GM19468 (cell line): ENCODE results near the gene PRXL2B.
A peak's percentile ranks its signal among the peaks of the same experiment; 100 is the strongest.
"Not testable (repeated sequence)": the region's sequence is repeated elsewhere in the genome, so short reads cannot be mapped to it uniquely, and the experiment has no call there.

Experiments
- ATAC-seq: cut with Tn5 transposase; IDR thresholded peaks from one replicate; pipeline ENCODE4 v1.9.1; 2021; ENCODE audit warnings: mild to moderate bottlenecking, moderate library complexity, moderate number of reproducible peaks; ENCODE audit not compliant: unreplicated experiment; ENCODE audit errors: extremely low read depth

The PRXL2B gene

DNA sequence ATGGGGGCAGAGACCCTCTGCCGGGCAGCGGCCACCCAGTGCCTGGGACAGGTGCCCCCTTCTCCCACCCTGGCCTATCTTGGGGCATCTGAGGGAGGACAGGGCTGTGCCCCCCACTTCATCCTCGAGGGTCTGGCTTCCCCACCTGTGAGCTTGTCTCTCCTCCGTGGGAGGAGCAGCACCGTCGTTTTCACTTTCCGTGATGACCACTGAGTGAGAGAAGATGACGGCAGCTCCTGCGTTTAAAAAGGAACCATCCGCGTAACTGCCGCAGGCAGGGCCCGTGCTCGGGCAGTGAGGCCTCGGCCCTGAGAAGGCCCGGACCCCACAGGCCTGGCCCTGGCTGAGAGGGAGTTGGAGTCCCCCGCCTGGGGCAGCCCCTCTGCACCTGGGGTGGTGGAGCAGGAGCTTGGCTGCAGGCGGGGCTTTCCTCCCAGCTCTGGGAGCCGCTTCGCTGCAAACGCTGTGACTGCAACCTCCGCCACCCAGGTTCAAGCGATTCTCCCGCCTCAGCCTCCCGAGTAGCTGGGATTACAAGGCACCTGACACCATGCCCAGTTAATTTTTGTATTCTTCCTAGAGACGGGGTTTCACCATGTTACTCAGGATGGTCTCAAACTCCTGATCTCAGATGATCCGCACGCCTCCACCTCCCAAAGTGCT, 37.1 kb upstream of the PRXL2B start:
- not testable (repeated sequence) for ATAC-seq

DNA sequence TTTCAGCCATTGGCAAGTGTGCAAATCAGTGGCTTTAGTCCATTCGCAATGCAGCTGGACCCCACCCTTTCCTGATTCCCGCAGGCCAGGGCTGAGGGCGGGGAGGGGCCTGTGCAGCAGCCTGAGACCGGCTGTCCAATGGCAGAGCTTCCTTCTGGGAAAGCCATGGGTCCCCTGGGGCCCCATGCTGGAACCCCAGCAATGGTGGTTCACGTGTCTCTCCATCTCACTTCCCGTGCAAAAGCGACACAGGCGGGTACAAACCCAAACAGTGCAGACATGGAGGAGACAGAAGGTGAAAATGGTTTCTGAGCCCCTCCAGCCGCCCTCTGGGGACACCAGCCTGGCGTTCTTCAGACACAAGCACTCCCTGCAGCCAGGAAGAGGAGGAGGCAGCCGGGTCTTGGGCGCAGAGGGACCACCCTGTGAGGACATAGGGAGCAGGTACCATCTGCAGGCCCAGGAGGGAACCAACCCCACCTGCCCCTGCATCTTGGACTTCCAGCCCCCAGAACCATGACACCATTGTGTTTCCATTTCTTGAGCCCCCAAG, 36.2 kb upstream of the PRXL2B start:
- ATAC-seq = not testable (repeated sequence)

DNA sequence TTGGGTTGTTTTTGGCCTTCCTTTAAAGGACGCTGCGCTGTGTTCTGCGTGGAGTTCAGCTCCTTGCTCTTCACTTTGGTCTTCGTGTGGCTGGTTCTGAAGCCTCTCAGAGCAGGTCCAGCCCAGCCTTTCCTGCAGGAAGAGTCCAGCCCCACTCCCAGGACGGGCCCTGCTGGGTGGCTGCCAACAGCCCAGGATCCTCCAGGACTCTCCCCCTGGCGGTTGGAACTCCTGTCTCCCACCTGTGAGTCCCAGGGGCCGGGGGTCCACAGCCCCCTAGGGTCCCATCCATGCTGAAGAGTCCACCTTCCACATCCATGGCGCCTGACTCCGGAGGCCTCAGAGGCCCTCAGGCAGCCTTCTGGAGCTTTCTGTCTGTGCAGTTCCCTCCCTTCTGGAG, 35.0 kb upstream of the PRXL2B start:
- ATAC-seq = not testable (repeated sequence)

DNA sequence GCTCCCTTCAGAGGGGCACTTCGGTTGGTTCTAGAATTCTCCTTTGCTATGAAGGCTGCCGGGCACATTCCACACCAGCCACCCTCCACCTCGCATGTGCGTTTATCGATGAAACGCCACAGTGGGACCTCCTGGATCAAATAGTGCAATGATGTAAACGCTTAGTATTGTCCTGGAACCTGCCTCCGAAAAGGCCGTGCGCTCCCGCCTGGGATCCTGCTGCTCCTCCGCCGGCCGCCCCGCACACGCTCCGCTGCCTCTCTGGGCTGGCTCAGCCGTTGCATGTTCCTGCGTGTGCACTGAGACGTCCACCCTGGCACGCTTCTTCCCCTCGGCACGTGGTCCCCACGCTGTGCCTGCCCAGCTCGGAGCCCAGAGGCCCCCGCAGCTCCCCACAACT, 34.4 kb upstream of the PRXL2B start:
- no peak for ATAC-seq

DNA sequence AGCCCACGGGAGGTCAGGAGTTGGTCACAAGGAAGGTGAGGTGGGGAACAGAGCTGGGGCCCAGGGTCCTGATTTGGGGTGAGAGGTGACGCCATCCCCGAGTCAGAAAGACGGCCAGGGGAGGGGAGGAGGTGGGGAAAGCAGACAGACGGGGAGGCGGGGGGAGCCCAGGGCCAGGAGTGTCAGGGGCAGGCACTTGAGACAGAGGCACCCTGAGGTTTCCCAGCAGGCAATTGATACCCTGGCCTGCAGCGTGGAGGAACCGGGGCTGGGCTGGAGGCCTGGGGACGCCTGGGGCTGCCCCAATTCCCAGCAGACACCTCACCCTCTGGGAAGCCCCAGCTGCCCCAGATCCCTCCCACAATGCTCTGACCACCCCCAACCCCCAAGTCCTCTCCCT, 33.5 kb upstream of the PRXL2B start:
- ATAC-seq = not testable (repeated sequence)

DNA sequence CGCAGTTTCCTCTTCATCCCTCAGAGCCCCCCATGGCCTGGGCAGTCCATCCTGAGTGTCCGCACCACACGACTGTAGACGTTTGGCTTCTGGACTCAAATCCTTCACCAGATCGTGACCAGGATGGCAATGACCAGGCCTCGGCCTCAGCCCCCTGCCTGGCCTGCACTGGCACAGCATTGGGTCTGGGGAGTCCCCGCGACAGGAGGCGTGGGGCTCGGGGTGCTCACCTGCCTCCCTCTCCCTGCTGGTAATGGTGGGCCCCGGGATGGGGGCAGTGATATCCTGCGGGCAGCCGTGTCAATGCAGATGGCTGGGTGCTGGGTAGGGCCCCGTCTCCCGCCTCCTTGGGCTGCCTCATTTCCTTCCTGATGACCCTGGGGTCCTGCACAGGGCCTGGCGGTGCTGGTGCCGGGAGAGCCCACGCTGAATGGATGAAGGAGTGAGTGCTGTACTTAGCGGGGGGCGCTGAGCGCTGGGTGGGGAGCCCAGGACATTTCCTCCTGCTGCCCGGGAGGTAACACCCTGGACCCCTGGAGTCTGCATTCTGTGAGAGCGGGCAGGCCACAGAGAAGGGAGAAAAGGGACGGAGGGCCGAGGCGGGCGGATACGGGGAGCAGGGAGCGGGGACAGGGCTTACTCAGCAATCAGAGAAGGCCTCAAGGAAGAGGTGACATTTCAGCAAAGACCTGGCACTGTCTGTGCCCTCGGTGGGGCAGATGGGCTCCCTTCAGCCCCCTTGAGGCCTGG, 32.5 kb upstream of the PRXL2B start:
- no peak for ATAC-seq

DNA sequence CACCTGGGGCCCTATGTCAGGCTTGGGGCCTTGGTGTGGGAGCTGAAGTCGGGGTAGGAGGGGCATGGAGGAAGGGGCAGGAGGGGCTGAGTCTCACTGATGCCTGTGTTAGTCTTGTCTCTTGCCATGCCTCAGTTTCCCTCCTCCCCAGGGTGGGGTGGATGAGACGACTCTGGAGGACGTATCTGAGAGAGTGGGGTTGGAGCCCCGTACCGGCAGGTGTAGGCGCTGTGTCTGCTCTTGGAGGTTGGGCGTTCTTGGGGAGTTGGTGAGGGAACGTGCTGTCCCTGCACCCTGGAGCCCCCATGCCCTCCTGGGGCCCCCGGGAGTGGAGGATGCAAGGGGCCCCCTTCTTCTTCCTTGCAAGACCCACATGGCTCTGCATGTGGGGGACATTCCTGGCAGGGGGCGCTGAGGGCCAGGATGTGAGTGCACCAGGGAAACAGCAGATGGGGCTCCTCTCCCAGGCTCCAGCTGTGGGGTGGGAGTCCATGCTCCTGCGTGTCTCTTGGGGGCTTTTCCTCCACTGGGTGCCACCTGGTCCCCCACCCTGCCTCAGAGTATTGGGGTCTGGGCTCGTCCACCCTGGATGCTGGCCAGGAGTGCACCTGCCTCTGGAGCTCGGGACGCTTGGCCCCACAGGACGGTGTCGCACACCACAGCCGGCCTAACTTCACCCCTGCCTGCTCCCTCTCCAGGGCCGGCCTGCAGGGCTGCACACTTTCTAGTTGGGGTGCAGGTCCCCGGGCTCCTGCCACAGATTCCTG, 31.8 kb upstream of the PRXL2B start:
- ATAC-seq = no peak

DNA sequence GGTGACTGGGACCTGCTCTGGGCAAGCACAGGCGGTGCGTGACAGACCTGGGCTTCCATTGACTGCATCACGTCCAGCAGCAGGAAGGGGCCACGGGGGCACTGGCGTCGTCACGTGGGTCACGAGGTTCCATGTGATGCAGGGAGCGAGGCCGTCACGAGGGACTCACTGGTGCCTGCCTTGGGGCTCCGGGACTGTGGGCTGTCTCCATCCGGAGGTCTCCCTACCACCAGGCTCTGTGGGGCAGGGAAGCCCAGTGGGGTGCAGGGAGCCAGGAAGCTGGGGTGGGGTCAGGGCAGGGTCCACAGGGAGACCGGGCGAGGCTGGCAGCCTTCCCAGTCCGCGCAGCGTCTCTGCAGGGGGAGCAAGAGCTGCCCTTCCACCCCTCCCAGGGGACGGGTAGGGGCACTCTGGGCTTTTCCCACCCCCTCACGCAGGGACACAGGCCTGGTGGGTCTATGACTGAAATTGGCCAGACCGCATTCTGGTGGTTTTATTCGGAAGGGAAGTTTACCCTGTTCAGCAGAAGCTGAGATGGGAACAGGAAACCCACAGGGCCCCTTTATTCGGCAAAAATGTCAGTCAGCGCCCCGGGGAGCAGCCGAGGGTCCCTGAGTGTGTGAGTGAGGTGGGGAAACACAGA, 30.8 kb upstream of the PRXL2B start:
- no peak for ATAC-seq

DNA sequence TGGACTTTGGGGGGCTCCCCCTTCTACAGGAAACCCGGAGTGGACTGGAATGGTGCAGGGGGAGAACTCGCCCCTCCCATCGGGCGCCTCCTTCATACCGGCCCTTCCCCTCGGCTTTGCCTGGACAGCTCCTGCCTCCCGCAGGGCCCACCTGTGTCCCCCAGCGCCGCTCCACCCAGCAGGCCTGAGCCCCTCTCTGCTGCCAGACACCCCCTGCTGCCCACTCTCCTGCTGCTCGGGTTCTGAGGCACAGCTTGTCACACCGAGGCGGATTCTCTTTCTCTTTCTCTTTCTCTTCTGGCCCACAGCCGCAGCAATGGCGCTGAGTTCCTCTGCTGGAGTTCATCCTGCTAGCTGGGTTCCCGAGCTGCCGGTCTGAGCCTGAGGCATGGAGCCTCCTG, 30.3 kb upstream of the PRXL2B start, which contains the start of gene TNFRSF14:
TNFRSF14 (plus strand) TSS at position 95 of the 401 bp plus-strand sequence; CDS start at position 389, 294 bp downstream.
- ATAC-seq = peak; percentile 26

DNA sequence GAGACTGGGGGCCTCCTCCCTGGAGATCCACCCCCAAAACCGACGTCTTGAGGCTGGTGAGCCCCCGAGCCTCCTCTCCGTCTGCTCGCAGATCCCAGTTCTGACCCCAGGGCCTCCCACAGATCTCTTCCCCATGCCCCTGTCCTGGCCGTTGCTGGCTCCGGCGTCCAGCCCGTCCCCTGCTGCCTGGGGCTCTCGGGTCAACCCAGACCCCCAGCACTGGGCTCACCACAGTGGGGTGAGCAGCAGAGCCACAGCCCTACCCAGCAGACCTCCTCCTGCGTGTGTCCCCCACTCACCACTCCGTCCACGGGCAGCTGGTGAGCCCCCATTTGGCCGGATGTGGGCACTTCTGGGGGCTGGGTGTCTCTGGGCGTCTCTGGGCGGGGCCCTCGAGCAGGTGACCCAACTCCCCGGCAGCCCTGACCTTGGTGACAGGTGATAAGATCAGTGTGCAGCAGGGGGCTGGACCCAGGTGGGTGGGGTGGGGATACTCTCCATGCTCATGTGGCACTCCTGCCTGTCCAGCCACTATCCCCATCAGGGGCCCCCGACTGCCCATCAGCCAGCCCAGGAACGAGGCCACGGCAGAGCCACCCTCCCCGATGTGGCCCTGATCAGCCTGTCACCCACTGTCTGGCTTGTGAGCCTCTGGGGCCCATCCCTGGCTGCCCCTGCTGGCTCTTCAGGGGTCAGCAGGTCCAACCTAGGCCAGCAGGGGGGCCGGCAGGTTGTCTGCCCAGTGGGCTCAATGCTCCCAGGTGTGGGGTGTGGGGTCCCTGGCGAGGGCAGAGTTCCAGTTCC, 29.7 kb upstream of the PRXL2B start:
- no peak for ATAC-seq

DNA sequence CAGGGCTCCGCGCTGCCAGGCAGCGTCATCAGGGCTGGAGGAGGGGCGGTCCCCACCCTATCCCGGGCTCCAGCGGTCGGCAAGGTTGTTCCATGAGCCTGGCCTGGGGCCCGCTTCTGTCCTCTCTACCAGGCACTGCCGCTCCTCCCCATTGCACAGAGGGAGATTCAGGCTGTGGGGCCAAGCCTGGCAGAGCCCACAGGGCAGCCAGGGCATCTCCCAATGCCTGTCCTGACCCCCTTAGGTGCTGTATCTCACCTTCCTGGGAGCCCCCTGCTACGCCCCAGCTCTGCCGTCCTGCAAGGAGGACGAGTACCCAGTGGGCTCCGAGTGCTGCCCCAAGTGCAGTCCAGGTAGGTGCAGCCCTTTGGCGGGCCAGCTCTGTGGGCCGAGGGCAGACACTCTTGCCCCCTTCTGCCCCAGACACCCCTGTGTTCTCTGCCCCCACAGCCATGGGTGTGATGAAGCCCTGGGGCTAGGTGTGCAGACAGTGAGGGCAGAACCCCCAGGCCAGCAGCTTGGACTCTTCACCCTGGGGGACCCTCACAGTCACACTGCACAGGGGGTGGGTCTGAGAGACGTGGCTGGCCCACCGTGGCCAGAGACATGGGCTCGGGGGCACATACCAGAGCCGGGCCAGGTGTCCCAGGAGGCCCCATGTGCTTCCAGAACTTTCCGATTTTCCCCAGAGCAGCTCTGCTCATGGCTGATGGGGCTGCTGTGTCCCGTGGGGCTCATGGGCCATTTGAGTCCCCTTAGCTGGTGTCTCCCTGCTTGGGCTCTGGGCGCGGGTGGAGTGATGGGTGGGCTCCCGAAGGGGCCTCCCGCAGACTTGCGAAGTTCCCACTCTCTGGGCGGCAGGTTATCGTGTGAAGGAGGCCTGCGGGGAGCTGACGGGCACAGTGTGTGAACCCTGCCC, 28.8 kb upstream of the PRXL2B start:
- no peak for ATAC-seq

DNA sequence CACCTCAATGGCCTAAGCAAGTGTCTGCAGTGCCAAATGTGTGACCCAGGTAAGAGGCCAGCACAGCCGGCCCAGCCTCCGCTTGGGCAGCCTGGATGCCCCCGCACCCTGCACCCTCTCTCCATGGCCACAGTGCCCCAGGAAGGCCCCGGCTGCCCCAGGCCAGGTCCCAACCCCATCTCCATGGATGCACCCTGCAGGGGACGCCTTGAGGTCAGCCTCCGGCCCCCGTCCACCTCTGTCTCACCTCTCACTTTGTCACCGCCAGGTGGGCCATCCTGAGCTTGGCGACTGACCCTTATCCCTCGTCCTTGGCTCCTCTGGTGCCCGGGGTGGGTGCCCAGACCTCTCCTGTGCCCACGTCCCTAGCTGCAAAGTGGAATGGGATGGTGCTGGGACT, 28.2 kb upstream of the PRXL2B start:
- no peak for ATAC-seq

DNA sequence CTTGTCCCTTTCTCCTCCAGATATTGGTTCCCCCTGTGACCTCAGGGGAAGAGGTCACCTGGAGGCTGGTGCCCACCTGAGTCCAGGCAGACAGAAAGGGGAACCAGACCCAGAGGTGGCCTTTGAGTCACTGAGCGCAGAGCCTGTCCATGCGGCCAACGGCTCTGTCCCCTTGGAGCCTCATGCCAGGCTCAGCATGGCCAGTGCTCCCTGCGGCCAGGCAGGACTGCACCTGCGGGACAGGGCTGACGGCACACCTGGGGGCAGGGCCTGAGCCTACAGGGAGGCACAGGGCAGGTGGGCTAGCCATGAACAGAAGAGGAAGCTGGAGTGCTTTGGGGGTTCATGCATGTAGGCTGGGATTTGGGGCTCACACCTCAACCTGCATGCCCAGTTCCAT, 27.7 kb upstream of the PRXL2B start:
- ATAC-seq = no peak

DNA sequence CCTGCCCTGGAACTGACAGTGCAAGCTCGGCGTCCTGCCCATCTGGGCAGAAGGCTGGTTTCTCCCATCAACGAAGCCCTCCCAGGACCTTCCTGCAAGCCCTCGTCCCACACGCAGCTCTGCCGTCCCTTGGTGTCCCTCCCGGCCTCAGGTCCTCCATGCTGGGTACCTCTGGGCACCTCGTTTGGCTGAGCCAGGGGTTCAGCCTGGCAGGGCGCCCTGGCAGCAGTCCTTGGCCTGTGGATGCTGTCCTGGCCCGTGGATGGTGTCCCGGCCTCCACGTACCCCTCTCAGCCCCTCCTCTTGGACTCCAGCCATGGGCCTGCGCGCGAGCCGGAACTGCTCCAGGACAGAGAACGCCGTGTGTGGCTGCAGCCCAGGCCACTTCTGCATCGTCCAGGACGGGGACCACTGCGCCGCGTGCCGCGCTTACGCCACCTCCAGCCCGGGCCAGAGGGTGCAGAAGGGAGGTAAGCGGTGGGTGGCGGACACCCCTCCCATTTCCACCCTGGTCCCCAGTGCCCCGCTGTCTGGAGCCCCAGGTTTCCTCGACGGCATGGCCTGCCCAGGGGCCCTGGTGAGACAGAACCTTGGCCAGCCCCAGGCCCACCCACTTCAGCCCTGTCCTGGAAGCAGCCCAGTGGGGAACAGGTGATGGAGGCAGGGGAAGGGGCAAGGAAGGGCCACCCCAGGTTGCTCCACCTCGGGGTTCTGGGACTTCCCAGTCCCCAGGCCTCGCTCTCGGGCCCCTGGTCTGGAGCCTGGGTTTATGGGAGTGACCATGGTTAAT, 26.9 kb upstream of the PRXL2B start:
- ATAC-seq = no peak

DNA sequence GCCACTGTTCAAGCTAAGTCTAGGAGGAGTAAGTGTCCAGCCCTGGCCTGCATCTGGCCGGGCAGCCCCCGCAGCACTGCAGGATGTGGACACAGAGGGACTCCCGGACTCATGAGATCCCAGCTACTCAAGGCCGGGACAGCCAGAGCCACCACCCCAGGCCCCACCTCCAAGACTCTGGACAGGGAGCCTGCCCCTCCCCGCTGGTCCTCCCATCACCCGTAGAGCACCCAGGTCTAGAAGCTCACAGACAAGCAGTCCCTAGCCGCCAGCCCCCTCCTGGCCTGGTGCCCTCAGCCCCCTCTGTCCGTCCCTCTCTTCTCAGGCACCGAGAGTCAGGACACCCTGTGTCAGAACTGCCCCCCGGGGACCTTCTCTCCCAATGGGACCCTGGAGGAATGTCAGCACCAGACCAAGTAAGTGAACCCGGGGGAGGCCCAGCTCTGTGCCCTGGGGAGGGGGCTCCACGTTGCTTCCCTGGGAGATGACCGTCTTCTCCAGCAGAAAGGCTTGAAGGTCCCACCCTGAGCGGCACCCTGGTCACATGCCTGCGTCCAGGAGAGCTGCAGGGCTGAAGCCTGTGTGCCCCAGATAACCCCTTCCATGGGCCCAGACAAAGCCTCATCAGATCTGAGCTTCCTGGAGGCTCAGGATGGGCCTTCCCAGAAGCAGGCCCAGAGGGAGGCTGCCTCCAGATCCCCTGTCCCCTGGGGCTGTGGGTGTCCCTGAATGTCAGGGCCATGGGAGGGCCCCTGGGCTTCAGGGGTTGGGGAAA, 26.1 kb upstream of the PRXL2B start:
- ATAC-seq = no peak

DNA sequence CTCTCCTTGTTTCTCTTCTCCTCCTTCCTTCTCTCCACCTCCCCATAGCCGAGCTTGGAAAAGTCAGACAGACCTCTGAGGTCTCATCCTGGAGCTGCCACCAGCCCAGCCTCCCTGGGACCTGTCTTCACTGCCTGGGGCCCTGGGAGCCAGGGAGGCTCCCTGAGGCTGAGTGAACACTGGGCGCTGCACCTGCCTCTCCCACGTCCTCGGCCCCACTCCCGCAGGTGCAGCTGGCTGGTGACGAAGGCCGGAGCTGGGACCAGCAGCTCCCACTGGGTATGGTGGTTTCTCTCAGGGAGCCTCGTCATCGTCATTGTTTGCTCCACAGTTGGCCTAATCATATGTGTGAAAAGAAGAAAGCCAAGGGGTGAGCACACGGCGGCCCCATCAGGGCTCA, 25.1 kb upstream of the PRXL2B start:
- no peak for ATAC-seq
